ENCODE results near the gene ABHD12B.
"Not testable (repeated sequence)": the region's sequence is repeated elsewhere in the genome, so short reads cannot be mapped to it uniquely, and the experiment has no call there.

ABHD12B gene

DNA sequence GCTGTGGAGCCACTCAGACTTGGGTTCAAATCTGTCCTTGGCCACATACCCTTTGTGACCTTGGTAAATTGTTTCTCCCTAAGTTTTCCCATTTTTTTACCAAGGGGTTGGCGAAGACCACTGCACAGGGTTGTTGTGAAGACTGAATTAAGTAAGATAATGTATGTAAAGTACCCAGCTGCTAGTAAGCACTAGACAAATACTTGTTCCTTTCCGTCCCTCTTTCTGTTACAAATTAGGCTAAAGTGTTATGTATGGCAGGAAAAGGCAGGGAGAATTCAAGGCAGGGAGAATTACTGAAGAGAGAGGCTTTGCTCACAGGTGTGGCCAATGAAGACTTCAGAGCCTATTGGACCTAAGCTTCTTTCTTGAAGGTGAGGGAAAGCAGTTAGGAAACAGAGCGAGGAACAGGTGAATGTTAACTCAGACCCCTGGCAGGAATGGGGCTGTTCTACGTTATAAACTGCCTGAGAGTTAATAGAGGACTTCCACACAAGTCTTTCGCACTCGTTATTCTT is 25.9 kb downstream of the ABHD12B start:
- no peak for DNase-seq

DNA sequence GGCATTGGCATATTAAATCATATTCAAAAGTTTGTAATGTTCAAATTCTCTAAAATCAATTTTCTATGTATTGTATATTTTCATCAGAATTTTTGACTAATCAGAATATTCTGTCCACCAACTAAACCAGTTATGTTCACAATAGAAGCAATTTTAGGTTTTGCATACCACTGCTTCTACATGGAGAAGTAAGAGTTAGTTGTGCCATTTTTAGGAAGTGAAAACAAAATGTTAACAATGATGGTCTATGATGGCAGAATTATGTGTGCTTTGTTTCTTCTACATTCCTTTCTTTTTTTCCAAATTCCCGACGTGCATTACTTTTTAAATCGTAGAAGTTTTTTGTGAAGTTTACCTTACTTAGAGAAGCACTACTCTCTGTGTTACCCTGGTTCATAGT is 29.5 kb downstream of the ABHD12B start:
- no peak for DNase-seq

DNA sequence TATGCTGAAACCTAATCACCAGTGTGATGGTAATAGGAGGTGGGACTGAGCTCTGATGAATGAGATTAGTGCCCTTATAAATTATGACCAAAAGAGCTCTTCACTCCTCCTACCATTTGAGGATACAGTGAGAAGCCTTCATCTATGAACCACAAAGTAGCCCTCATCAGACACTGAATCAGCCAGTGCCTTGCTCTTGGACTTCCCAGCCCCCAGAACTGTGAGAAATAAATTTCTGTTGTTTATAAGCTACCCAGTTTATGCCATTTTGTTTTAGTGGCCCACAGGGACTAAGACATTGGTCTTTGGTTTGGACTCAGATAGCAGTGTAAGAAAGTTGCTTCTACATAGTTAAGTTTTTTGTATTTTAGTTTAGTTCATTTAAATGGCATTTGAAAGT is 32.9 kb downstream of the ABHD12B start:
- DNase-seq: no peak

DNA sequence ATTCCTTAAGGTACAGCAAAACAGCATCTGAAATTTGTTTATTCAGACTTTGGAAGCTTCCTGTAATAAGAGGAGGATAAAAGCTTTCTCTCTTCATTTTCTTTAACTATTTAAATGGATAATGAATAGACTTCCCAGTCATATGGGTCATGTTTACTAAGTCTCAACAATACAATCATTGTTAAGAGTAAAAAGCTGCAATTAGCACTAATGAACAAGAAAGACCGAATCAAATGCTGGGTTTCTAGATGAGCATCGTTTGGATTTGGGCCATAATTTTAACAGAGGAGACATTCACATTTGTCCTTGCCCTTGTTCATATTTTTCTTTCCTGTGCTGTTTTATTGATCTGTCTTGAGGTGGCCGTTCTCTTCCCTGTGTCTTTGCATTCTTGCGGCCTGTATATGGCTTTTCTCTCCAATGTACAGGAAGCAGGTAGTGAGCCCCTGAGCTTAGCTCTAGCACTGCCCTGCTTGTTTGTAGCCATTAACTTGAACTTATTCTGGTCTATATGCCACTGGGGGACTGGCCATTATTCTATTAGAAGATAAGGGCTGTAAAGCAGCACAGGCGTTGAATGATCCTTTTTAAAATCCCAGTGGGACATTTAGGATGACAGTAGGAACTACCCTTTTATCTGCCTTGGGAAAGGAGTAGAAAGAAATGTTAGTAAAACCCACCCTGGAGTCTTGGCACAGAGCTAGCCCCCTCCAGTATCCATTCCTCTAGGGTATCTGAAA is 34.6 kb downstream of the ABHD12B start:
- DNase-seq: no peak

DNA sequence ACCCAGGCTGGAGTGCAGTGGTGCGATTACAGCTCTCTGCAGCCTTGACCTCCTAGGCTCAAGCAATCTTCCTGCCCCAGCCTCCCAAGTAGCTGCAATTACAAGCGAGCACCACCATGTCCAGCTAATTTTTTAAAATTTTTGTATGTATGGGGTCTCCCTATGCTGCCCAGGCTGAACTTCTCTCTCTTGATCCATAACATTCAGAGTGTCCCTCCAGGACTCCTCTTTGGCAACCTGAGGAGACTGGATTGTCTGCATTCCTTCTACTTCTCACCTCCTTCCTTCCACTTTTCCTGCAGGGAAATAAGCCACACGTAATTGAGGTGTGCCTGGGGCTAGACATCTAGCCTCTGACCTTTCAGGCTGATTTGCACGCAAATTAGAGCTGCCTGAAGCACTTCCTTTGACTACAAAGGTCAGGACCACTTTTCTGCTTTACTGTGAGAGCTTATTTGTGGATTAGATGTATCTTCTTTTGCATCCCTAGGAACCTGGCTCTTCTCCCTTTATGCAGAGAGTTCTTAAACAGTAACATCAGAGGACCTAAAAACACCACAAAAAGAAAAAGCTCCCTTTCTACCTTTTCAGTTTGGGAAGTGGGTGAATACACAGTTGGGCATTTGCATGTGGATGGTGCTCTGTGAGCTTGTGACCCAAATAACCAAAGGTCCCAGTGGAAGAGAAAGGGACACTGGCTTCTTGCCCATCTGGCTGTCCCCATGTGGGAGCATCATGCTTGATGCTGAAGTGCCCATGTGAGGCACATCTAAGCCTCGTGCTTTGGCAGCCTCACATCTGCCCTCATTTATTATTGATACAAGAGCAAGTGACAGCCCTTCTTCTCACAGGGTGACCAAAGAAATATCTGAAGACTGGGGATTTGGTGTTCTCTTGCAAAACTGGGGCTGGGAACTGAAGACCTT is 38.9 kb downstream of the ABHD12B start:
- no peak for DNase-seq

DNA sequence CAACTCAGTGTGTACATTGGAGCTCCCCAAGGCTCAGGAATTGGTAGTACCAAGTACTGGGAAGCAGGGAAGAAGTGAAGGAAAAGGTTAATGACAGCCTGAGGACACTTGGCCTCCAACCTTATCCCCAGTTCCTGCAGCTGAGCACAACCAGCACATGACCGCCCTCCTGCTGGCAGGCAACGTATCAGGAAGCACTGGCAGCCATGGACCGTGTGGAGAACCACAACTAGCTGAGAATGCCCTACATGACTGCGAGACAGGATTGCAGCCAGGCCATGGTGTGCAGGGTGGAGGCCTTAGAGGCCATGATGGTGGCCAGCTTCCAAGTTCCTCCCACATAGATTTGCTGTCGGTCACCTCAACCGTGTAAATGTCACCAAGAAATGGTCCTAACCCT is 45.6 kb downstream of the ABHD12B start:
- DNase-seq: no peak

DNA sequence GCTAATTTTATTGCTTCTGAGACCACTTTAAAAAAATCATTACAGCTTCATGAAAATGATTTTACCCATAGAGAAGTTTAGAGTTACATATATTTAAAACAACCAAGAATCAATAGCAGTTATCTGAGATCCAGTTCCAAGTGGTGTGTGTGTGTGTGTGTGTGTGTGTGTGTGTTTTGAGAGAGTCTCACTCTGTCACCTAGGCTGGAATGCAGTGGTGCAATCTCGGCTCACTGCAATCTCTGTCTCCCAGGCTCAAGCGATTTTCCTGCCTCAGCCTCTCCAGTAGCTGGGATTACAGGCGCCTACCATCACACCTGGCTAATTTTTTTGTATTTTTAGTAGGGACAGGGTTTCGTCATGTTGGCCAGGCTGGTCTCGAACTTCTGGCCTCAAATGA is 47.7 kb downstream of the ABHD12B start:
- DNase-seq: not testable (repeated sequence)

DNA sequence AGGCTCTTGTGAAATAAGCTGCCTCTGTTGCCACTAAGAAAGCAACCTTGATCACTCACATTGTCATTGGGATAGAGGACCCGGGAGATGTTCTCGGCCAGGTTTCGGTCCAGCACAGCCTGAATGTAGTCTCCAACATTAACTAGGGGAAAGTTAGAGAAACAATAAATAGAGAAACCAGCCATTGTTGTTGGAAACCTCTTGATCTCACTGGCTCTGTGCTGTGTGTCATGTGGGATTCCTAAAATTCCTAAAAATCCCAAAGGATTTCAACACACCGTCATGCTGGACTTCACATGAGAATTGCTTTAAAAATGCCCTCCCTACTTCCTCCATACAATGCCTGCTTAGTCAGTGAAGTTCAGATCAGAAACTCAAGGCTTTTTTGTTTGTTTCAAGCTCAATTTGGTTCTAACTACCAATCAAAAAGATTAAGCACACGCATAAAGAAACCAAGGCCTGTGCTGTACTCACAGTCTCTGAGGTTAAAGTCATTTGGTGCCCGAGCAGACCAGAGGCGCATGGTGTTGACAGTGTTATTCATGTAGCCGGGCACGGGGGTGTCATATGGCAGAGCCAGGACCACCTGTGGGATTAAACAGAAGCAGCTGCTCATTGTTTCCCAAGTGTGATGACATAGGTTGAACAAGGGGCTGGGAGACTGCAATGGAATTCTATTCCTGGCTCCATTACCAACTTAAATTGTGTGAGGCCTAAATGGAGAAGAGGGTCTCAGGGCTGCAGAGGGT is 48.8 kb downstream of the ABHD12B start:
- no peak for DNase-seq

DNA sequence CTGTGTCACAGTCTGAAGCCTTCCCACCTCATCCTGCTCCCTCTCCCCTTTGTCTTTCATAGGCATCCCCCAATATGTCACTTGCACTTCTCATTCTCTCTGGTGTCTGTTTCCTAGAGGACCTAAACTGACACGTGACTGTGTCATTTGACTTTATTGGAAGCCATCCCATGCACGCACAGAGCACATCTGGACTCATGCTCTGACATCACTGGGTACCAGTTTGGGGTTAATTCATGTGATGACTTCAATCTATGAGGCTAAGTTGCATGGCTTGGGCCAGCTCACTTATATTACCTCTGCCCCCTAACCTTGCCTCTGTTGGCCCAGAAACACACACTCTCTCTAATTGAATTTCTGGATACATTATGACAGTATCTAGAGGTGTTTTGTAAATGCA is 51.0 kb downstream of the ABHD12B start:
- no peak for DNase-seq

DNA sequence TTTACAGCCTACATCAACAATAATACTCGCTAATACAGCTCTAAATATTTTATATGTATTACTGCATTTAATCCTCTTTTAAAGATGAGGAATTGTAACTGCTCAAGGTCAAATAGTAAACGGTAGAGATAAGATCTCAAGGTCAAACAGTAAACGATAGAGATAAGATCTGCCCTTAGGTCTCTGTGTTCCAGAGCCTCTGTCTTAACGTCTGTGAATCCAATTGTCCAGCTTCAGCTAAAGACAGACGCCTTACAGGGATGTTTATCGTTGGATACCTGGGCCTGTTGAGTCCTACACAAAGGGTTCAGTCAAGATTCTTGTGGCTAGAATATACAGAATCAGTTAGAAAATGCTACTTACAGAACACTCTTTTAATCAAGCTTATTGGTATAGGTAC is 52.4 kb downstream of the ABHD12B start:
- DNase-seq: no peak

DNA sequence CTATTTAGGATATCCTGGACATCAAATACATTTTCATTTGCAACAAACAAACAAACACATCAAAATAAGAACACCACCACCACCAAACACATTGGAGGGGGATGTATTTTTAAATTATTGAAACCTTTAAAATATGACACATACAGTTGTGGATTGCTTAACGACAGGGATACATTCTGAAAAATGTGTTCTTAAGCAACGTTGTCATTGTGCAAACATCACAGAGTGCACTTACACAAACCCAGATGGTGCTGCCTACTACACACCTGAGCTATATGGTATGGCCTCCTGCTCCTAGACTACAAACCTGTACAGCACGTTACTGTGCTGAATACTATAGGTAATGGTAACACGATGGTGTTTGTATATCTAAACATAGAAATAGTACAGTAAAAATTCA is 53.0 kb downstream of the ABHD12B start:
- no peak for DNase-seq

DNA sequence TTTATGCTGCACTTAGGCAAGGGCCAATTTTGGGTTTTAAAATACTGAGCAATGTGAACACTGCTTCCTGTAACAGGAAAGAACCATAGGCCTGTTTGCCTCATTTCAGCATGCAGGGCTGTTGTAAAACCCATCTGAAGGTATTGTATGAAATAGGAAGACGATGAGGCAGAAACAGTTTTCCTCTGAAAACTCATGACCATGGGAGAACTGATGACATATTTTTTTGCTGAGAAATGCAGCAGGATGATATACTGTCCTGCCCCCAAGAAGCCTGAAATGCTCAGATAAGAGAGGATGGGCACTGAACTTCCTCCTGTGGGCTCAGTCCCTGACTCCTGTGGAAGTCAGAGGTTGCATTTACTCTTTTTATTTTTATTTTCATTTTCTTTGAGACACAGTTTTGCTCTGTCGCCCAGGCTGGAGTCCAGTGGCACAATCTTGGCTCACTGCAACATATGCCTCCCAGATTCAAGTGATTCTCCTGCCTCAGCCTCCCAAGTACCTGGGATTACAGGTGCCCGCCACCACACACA is 55.1 kb downstream of the ABHD12B start:
- DNase-seq: no peak

DNA sequence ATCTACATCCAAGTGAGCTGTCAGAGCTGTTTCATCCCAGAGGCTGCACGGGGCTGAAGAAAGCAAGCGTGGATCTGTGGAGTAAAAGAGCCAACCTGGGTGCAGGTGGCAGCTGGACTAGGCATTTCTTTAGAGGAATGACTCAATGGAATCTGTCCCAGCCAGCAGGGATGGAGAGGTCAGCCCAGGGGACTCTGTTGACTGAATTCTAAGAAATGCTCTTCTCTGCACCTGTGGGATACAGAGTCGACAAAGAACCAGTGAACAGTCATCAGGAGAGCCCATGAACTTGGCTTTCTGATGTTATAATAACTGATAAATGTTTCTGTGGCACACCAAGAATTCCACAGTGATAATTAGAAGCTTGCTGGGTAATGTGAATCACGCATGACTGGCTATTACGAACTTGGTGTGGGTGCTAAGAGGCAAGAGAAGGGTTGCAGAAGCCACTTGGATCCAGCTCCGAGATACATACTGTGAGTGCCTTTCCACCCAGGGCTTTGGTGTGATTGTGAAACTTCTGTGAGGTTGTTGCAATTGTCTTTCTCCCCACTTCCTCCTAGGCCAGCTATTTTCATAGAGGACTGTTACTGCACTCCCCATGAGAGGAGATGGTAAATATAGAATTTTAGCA is 56.3 kb downstream of the ABHD12B start:
- no peak for DNase-seq

DNA sequence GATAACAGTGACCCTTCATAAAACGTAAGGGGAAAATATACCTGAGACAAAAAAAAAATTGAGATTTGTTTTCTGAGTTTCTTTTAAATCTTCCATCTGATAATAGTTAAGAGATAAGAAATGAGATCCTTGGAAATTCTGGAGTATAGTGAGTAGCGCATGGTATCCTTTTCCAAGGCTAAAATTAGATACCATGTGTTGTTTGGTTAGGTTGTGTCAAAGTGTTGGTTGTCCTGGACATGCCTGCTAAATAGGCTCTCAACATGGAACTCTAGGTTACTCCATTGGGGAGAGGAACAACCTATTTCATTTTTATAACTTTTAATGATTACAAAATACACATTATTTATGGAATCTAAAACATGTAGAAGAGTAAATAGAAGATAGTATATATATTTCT is 57.7 kb downstream of the ABHD12B start:
- DNase-seq: no peak

DNA sequence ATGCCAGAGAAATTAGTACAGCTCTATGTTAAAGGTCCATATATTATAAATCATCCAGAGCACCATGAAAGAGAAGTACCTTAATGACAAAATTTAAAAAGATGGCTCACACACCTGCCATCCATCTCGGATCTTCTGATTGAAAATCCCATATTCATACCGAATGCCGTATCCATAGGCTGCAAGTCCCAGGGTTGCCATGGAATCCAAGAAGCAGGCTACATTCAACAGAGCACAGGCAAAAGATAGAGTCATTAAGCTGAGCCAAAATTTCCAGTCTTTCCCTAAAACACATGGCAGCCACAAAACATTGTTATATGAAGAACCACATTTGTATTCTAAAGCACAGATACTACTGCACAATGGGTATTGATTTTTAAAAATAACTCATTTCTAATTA is 59.7 kb downstream of the ABHD12B start:
- no peak for DNase-seq

DNA sequence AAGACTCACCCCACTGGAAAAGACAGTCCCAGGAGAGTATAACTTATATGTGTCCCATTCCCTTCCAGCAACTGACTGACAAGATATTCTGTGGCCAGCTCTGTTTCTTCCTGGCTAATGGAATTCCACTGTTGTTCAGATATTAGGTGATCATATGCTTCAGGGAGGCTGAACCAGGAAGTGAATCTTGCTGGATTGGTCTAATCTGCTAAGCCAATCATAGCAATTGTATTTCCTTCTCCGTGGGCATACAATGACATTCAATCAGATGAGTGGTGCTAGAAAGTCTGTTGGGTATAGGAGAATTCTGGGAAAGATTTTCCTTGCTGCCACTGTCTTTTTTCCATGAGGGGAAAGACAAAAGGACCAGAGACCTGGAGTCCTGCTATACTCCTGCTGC is 60.3 kb downstream of the ABHD12B start:
- no peak for DNase-seq

DNA sequence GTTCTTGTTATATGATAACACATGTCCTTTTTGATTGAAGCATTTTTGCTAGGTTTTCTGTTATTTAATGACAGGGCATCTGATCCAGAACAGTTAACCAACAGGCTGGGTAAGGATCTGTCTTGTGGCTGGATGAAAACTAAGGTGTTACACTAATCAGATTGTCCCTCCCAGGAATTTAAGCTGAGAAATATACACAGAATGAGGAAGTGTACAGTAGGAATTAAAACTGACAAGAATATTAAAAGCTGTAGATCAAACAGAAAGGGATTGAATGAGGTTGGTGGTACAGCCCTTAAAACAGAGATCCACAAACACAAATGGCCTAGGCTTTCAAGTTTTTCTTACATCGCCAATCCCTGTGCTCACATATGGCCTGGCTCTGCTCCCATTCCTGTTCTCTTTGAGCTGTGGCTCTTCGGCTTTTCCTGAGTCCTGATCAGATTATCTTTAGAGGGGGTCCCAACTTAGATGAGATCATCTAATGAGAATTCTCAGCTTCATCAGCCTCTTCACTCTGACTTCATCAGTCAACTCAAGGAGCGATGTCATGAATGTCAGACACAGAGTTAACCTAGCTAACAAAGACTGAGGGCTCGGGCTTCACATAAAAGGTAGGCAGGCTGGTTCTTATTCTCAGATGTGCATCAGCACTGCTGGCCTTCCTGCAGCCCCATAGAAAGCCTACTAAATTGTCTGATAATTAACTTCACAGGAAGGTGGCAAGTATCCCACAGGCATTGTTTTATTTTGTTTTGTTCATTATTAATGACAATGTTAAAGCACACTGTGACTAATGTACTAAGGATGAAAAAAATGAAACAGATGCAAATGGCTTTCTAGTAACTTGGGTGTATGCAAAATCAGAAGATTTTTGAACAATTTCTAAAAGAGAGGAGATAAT is 61.0 kb downstream of the ABHD12B start:
- DNase-seq: no peak

DNA sequence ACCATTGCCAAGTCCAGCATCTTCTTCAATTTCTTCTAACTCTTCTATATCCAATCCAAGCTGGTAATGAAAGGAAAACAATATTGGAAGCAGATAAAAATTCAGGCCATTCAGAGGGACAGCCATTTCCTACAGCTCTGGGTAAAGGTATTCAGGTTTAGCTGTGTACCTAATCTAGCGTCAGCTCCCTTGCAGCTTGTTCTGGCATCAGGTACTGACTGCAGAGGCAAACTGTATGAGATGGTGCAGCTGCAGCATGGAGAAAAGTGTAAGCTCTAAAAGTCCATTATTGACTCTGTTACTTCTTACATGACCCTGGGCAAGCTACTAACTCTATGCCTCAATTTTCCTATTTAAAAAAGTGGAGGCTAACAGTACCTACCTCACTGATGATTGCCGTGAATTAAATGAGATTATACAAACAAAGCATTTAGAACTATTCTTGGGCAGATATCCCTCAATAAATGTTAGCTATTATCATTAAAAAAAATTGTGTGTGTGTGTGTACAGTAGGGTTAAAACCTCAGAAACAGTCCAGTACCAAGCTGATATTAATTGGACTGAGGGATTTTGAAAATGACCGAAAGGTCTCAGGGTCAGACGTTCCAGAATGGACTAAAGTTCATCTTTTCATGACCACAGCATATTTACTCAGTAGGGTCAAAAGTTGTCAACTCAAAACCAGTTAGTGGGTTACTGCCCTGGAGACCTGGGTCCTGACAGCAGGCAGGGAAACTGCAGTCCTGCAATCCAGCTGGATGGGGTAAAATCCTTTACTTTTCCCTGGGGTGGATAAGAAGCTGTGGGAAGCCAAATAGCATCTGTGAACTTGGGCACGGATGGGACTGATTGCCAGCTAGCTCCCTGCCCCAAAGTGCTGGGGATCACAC is 63.5 kb downstream of the ABHD12B start:
- DNase-seq: no peak

DNA sequence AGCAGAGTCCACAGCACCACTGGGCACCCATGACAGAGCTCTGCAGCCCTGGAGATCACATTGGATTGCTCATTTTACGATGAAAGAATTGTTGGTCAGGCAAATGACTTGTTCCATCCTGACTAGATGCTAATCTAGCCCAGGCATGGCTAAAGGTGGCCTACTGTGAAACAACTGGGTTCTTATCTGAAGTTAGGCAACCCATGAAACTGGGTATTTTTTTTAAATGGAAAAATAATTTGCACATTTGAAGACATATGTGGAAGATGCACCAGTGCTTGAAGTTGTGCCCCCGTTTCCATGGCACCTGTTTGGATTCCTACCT is 64.1 kb downstream of the ABHD12B start:
- DNase-seq: no peak

DNA sequence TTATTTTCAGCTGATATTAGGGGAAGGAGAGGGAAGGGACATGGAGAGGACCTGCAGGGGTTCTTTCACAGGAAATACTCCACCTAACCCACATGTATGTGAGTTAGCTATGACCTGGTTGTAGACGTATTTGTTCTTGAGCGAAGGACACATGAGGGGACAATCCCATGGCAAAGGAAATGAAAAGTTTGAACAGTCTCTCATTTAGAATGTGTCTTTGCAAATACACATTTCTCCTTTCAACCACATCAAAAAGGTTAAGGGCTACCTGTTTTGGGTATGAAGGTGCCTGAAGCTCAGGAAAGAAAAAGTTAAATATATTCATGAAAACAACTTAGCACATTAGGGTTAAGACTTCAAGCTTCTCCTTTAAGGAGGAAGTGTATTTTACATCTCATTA is 65.0 kb downstream of the ABHD12B start:
- DNase-seq: no peak
